ENCODE measurements around the gene HLA-DMB. TPM values are rescaled to one million over a fixed set of nuclear protein-coding genes. Genes with fewer than 3 reads are reported as not detected.
"Not testable (repeated sequence)": the region's sequence is repeated elsewhere in the genome, so short reads cannot be mapped to it uniquely, and the experiment has no call there.

The HLA-DMB gene
- polyA plus RNA-seq, 1 donor from 2014 or later = 2.9 TPM

DNA sequence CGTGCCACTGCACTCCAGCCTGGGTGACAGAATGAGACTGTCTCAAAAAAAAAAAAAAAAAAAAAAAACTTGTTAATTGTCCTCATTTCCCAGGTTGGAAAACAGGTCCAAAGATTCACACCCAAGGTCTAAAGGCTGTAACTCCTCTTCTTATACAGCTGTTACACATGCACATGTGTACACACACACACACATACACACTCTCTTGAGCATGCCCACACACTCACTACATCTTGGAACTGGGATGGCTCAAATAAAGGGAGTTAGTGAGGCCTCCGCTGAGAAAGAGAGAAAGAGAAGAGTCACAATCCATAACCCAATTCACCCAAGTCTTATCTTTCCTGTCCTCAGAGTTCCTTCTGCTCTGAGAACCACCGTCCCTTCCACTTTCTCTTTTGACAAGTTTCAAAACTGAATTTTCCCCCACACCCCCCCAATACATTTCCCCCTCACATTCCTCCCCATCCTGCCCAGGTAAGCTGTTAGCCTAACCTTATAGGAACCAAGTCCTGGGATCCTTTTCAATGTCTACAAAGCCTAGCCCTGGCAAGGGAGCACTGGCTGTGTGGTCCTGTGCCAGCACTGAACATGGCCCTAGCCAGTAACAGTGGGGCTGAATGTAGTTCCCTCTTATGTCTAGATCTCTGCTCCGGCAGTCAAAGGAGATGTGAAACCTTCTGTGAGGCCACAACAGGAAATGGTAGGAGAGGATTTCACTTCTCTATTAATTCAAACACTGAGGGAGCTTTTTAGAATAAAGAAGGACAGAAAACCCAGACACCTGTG lies 3.2 kb upstream of the HLA-DMB start:
- Histone ChIP-seq H3K9me3 (ENCODE audit: low read length) (no peaks in the 10 kb centered on the region), H3K79me2 (replicated peaks; ENCODE audit: insufficient read depth, low read length) (no peaks in the 10 kb centered on the region), H3K9ac (ENCODE audit: low read length) (no peak overlapping the region), H2AFZ (ENCODE audit: low read depth, low read length) (no peak overlapping the region), H4K20me1 (ENCODE audit: insufficient read depth) (no peaks in the 10 kb centered on the region), H3F3A (ENCODE audit: insufficient read depth, low read length, poor library complexity, severe bottlenecking) (no peaks in the 10 kb centered on the region), H3K9me2 (ENCODE audit: insufficient read depth, low read length) (no peaks in the 10 kb centered on the region), H3K27me3 (ENCODE audit: insufficient read depth, low read depth, low read length) (no peaks in the 10 kb centered on the region), H3K27ac (ENCODE audit: low read length) (no peak overlapping the region), H3K36me3 (ENCODE audit: insufficient read depth, low read length) (no peaks in the 10 kb centered on the region), H3K4me3 (ENCODE audit: low read length) (no peak overlapping the region), H3K4me2 (ENCODE audit: low read length) (no peak overlapping the region)
- TF ChIP-seq, protein P1, sequence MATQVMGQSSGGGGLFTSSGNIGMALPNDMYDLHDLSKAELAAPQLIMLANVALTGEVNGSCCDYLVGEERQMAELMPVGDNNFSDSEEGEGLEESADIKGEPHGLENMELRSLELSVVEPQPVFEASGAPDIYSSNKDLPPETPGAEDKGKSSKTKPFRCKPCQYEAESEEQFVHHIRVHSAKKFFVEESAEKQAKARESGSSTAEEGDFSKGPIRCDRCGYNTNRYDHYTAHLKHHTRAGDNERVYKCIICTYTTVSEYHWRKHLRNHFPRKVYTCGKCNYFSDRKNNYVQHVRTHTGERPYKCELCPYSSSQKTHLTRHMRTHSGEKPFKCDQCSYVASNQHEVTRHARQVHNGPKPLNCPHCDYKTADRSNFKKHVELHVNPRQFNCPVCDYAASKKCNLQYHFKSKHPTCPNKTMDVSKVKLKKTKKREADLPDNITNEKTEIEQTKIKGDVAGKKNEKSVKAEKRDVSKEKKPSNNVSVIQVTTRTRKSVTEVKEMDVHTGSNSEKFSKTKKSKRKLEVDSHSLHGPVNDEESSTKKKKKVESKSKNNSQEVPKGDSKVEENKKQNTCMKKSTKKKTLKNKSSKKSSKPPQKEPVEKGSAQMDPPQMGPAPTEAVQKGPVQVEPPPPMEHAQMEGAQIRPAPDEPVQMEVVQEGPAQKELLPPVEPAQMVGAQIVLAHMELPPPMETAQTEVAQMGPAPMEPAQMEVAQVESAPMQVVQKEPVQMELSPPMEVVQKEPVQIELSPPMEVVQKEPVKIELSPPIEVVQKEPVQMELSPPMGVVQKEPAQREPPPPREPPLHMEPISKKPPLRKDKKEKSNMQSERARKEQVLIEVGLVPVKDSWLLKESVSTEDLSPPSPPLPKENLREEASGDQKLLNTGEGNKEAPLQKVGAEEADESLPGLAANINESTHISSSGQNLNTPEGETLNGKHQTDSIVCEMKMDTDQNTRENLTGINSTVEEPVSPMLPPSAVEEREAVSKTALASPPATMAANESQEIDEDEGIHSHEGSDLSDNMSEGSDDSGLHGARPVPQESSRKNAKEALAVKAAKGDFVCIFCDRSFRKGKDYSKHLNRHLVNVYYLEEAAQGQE (IDR thresholded peaks at IDR 0.05; ENCODE audit: borderline replicate concordance) = no peak
- TF ChIP-seq TAF1 (IDR thresholded peaks at IDR 0.05; ENCODE audit: low read depth) = no peak
- no peak for TF ChIP-seq EZH2 (IDR thresholded peaks at IDR 0.05; ENCODE audit: borderline replicate concordance, insufficient read depth, low read length, poor library complexity, severe bottlenecking)

DNA sequence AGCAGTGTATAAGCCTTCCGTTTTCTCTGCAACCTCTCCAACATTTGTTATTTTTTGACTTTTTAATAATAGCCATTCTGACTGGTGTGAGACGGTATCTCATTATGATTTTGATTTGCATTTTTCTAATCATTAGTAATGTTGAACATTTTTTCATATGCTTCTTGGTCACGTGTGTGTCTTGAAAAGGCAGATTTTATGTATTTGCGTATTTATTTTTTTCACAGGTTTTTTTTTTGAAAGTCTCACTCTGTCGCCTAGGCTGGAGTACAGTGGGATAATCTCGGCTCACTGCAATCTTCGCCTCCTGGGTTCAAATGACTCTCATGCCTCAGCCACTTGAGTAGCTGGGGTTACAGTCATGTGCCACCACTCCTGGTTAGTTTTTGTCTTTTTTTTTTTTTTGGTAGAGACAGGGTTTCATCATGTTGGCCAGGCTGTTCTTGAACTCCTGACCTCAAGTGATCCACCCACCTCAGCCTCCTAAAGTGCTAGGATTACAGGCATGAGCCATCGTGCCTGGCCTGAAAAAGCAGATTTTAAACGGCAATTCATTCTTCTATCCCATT lies 1.8 kb upstream of the HLA-DMB start:
- not testable (repeated sequence) for H3K27me3 ChIP-seq (ENCODE audit: insufficient read depth, low read depth, low read length)

DNA sequence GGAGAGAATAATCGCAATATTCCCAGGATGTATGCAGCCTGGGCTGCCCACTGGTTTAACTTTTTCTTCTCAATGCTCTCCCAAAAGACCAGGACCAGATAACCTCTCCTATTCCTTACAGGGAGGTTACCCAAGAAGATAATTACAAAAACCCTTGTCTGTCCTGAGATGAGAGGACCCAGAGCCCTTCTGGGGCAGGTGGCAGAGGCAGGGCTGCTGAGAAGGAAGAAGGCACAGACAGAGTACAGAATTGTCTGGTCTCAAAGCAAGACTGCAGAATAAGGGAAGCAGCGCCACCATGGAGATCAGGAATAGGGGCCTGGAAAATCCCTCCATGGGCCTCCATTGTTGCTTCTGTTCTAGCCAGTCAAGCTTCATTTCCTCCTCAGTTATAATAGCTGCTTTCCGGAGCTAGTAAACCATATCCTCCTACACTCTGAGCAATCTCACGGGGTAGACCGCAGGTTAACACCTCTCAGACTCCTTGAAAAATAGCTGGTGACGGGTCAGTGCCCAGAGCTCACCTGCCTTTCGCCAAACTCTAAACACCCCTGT lies 463 bp upstream of the HLA-DMB start:
- Histone ChIP-seq H3K36me3 (ENCODE audit: insufficient read depth, low read length) (no peaks in the 10 kb centered on the region), H3K27ac (ENCODE audit: low read length) (no peak overlapping the region), H3K4me3 (ENCODE audit: low read length) (no peak overlapping the region), H3K79me2 (replicated peaks; ENCODE audit: insufficient read depth, low read length) (no peaks in the 10 kb centered on the region), H3K27me3 (ENCODE audit: insufficient read depth, low read depth, low read length) (no peaks in the 10 kb centered on the region), H3K9me2 (ENCODE audit: insufficient read depth, low read length) (no peaks in the 10 kb centered on the region), H3K9me3 (ENCODE audit: low read length) (no peaks in the 10 kb centered on the region), H3F3A (ENCODE audit: insufficient read depth, low read length, poor library complexity, severe bottlenecking) (no peaks in the 10 kb centered on the region), H4K20me1 (ENCODE audit: insufficient read depth) (no peaks in the 10 kb centered on the region), H3K9ac (ENCODE audit: low read length) (no peak overlapping the region), H3K4me2 (ENCODE audit: low read length) (no peak overlapping the region), H2AFZ (ENCODE audit: low read depth, low read length) (no peak overlapping the region)
- no peak for TF ChIP-seq EZH2 (IDR thresholded peaks at IDR 0.05; ENCODE audit: borderline replicate concordance, insufficient read depth, low read length, poor library complexity, severe bottlenecking)
- no peak for TF ChIP-seq EP300 (conservative IDR thresholded peaks at IDR 0.05; ENCODE audit: poor library complexity, severe bottlenecking)
- TF ChIP-seq POLR2AphosphoS5 (IDR thresholded peaks at IDR 0.05) = no peak
- TF ChIP-seq, protein P1 (IDR thresholded peaks at IDR 0.05; ENCODE audit: borderline replicate concordance) = no peak
- no peak for TF ChIP-seq MXI1 (conservative IDR thresholded peaks at IDR 0.05; ENCODE audit: poor library complexity, severe bottlenecking)
- TF ChIP-seq, protein P2, sequence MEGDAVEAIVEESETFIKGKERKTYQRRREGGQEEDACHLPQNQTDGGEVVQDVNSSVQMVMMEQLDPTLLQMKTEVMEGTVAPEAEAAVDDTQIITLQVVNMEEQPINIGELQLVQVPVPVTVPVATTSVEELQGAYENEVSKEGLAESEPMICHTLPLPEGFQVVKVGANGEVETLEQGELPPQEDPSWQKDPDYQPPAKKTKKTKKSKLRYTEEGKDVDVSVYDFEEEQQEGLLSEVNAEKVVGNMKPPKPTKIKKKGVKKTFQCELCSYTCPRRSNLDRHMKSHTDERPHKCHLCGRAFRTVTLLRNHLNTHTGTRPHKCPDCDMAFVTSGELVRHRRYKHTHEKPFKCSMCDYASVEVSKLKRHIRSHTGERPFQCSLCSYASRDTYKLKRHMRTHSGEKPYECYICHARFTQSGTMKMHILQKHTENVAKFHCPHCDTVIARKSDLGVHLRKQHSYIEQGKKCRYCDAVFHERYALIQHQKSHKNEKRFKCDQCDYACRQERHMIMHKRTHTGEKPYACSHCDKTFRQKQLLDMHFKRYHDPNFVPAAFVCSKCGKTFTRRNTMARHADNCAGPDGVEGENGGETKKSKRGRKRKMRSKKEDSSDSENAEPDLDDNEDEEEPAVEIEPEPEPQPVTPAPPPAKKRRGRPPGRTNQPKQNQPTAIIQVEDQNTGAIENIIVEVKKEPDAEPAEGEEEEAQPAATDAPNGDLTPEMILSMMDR (IDR thresholded peaks at IDR 0.05; ENCODE audit: poor library complexity, severe bottlenecking) = no peak
- no peak for TF ChIP-seq SMC3 (conservative IDR thresholded peaks at IDR 0.05; ENCODE audit: poor library complexity)
- no peak for TF ChIP-seq TAF1 (IDR thresholded peaks at IDR 0.05; ENCODE audit: low read depth)
- no peak for TF ChIP-seq RAD21 (conservative IDR thresholded peaks at IDR 0.05)

More for the DNA sequence above, 1.8 kb upstream of the HLA-DMB start:
- H4K20me1 ChIP-seq (ENCODE audit: insufficient read depth); H3K4me3 ChIP-seq (ENCODE audit: low read length); H2AFZ ChIP-seq (ENCODE audit: low read depth, low read length); H3K79me2 ChIP-seq (replicated peaks; ENCODE audit: insufficient read depth, low read length); H3K27ac ChIP-seq (ENCODE audit: low read length); H3F3A ChIP-seq (ENCODE audit: insufficient read depth, low read length, poor library complexity, severe bottlenecking); H3K9me2 ChIP-seq (ENCODE audit: insufficient read depth, low read length); H3K9me3 ChIP-seq (ENCODE audit: low read length); H3K36me3 ChIP-seq (ENCODE audit: insufficient read depth, low read length); H3K4me2 ChIP-seq (ENCODE audit: low read length); H3K9ac ChIP-seq (ENCODE audit: low read length): not testable (repeated sequence)
